ENCODE measurements around the gene ATP1A1.

Gene ATP1A1

DNA sequence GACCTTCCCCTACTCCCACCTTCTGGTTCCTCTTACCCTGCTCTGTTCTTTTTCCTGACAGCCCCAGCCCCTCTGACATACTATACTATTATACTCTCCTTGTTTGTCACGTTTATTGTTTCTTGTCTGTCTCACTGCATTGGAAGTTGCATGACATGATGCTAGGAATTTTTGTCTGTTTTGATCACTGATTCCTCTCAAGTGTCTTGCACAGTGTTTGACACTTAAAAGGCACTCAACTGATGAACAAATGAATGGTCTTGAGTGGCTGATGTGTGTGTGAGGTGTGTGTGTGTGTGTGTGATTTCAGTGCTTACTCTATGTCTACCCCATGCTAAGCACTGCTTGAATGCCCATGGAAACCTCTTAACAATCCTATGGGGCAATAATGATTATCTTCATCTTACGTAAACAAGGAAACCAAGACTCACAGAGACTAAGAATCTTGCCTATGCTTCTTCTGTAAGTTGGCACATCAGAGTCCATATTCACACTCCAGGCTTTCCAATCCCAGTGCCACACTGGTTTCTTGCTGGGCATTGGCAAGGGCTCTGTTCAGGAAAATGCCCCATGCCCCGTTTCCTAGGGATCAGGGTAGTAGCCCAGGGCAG, 59.7 kb downstream of the ATP1A1 start:
- H3K4me3 ChIP-seq (ENCODE audit: low read depth, low read length): no peak overlapping the region
- TF ChIP-seq, protein P1, sequence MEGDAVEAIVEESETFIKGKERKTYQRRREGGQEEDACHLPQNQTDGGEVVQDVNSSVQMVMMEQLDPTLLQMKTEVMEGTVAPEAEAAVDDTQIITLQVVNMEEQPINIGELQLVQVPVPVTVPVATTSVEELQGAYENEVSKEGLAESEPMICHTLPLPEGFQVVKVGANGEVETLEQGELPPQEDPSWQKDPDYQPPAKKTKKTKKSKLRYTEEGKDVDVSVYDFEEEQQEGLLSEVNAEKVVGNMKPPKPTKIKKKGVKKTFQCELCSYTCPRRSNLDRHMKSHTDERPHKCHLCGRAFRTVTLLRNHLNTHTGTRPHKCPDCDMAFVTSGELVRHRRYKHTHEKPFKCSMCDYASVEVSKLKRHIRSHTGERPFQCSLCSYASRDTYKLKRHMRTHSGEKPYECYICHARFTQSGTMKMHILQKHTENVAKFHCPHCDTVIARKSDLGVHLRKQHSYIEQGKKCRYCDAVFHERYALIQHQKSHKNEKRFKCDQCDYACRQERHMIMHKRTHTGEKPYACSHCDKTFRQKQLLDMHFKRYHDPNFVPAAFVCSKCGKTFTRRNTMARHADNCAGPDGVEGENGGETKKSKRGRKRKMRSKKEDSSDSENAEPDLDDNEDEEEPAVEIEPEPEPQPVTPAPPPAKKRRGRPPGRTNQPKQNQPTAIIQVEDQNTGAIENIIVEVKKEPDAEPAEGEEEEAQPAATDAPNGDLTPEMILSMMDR (IDR thresholded peaks at IDR 0.05; ENCODE audit: low read depth, low read length, missing control alignments): no peak
- no peak for DNase-seq (ENCODE audit: low read depth)

DNA sequence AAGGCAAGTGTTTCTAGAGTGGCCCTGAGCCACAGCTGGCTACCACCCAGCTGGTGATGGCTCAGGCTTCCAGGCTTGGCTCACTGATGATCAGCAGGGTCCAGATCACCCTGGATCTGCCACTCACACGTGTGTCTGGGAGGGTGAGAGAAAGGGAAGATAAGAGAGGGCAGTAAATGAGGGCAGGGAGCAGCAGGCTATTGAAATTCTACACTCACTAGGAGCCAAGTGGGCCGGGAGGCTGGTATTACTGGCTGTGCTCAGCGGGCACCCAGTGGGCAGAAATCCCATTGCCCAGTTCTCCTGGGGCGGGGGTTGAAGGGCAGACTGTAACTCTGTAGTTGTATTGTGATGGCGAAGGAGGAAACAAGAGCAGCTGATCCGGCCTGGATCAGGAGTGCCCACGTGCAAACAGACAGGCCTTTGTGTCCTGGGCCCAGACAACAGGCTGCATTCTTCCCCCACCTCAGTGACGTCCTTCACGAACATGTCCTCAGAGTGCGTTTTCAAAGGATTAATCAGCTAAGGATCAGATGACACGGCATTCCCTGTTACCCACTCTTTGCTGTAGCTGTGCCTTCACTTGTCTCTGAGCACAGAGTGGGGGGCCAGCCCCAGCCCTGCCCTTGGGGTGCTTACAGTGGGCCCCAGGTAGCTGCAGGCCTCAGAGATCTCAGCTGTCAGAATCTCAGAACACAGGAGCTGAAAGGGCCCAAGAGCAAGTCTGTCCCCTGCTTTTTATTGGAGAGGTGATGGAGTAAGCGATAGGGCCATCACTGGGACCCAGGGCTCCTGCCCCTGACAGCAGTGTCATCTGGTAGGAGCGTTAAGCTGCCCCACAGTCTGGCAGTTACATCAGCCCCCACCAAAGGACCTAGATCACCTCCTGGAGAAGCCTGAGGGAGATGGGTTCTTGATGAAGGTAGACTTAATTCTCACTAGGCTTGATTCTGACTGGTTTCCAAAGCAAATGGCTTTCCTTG, 60.5 kb downstream of the ATP1A1 start:
- DNase-seq (ENCODE audit: low read depth): no peak
- TF ChIP-seq, protein P1 (IDR thresholded peaks at IDR 0.05; ENCODE audit: low read depth, low read length, missing control alignments): no peak

DNA sequence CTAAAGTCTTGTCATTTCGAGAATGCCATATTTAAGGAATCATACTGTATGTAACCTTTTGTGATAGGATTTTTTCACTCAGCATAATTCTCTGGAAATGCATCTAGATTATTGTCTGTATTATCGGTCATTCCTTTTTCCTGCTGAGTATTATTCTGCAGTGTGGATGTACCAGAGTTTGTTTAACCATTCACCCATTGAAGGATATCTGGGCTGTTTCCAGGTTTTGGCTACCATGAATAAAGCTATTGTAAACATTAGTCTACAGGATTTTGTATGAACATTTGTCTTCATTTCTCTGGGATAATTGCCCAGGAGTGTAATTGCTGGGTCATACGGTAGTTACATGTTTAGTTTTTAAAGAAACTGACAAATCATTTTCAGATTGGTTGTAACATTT, 61.8 kb downstream of the ATP1A1 start:
- TF ChIP-seq, protein P1 (IDR thresholded peaks at IDR 0.05; ENCODE audit: low read depth, low read length, missing control alignments): no peak
- no peak for DNase-seq (ENCODE audit: low read depth)
- H3K4me3 ChIP-seq (ENCODE audit: low read depth, low read length): no peak overlapping the region

More for the DNA sequence above, 60.5 kb downstream of the ATP1A1 start:
- no peak overlapping the region for H3K4me3 ChIP-seq (ENCODE audit: low read depth, low read length)

DNA sequence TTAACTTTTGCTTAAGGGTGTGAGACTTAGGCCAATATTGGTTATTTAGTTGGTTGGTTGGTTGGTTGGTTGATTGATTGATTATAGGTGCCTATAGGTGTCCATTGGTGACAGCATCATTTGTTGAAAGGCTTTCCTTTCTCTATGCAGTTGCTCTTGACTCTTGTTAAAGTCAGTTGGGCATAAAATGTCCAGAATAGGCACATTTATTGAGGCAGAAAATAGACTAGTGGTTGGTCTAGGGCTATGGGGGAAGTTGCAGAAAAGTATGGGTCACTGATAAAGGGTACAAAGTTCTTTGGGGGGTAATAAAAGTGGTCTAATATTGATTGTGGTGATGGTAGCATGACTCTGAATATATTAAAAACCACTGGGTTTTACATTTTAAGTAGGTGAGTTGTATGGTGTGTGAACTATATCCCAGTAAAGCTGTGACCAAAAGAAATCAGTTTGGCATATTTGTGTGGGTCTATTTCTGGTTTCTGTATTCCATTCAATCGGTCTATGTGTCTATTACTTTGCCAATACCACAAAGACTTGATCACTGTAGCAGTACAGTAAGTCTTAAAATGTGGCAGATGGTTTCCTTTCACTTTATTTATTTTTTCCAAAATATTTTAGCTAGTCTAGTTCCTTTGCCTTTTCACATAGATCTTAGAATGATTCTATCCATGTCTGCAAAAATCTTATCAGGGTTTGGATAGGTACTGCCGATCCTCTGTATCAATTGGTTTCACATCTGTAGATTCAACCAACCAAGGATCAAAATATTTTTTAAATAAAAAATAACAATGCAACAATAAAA, 63.0 kb downstream of the ATP1A1 start:
- TF ChIP-seq, protein P1 (IDR thresholded peaks at IDR 0.05; ENCODE audit: low read depth, low read length, missing control alignments): no peak
- DNase-seq (ENCODE audit: low read depth): no peak

DNA sequence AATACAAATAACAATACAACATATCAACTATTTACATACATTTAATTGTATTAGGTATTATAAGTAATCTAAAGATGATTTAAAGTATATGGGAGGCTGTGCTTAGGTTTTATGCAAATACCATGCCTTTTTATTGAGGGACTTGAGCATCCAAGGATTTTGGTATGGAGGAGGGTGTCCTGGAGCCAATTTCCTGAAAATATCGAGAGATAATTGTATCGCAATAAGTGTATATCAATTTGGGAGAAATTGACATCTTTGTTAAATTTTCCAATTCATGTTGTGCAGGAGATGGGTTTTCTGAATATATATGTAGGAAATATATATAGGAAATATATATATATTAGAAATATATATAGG, 63.5 kb downstream of the ATP1A1 start:
- no peak for DNase-seq (ENCODE audit: low read depth)
- TF ChIP-seq, protein P1 (IDR thresholded peaks at IDR 0.05; ENCODE audit: low read depth, low read length, missing control alignments): no peak
- H3K4me3 ChIP-seq (ENCODE audit: low read depth, low read length): no peak overlapping the region

More for the DNA sequence above, 63.0 kb downstream of the ATP1A1 start:
- H3K4me3 ChIP-seq (ENCODE audit: low read depth, low read length): no peak overlapping the region

DNA sequence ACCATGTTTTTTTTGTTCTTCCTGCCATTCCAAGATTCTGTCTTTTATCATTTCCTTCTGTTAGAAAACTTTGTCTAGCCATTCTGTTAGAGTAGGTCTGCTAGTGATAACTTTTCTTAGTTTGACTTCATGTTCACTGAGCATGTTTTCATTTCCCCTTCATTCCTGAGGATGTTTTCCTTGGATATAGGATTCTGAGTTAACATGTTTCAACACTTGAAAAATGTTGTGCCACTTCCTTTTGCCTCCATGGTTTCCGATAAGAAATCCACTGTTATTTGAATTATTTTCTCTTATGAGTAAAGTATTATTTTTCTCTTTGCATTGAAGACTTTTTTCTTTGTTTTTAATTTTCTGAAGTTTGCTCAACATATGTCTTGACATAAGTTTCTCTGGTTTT, 66.7 kb downstream of the ATP1A1 start:
- TF ChIP-seq, protein P1 (IDR thresholded peaks at IDR 0.05; ENCODE audit: low read depth, low read length, missing control alignments): no peak
- H3K4me3 ChIP-seq (ENCODE audit: low read depth, low read length): no peak overlapping the region
- DNase-seq (ENCODE audit: low read depth): no peak

Measured in GM12864 (cell line).